Renal cortical epithelial cell (primary cell): ENCODE results near the gene TRAK1. TPM values are rescaled to one million over a fixed set of nuclear protein-coding genes. Genes with fewer than 3 reads are reported as not detected.
"Not testable (repeated sequence)": the region's sequence is repeated elsewhere in the genome, so short reads cannot be mapped to it uniquely, and the experiment has no call there.

ENCODE experiments used
- DNase-seq: peaks from one replicate; pipeline ENCODE4 v3.0.0-alpha.2; 2011; ENCODE audit warnings: low read depth
- total RNA-seq: library from RNA; depleted of rRNA; stranded (reverse); fragments of >200 nt; gene quantifications from 2 replicates; pipeline ENCODE4 v1.2.3, GENCODE V29; 2014

The TRAK1 gene, protein sequence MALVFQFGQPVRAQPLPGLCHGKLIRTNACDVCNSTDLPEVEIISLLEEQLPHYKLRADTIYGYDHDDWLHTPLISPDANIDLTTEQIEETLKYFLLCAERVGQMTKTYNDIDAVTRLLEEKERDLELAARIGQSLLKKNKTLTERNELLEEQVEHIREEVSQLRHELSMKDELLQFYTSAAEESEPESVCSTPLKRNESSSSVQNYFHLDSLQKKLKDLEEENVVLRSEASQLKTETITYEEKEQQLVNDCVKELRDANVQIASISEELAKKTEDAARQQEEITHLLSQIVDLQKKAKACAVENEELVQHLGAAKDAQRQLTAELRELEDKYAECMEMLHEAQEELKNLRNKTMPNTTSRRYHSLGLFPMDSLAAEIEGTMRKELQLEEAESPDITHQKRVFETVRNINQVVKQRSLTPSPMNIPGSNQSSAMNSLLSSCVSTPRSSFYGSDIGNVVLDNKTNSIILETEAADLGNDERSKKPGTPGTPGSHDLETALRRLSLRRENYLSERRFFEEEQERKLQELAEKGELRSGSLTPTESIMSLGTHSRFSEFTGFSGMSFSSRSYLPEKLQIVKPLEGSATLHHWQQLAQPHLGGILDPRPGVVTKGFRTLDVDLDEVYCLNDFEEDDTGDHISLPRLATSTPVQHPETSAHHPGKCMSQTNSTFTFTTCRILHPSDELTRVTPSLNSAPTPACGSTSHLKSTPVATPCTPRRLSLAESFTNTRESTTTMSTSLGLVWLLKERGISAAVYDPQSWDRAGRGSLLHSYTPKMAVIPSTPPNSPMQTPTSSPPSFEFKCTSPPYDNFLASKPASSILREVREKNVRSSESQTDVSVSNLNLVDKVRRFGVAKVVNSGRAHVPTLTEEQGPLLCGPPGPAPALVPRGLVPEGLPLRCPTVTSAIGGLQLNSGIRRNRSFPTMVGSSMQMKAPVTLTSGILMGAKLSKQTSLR
- total RNA-seq, result 26.4 and 84.4 TPM in 2 replicates

- peak; percentile 51 for DNase-seq
These were observed at the start of gene TRAK1 for GRCh38 chr3:42090973-42091731. TRAK1 (plus strand) TSS chr3:42091357; CDS start chr3:42091470, 113 bp downstream.

- DNase-seq, result no peak
These were observed 48.4 kb upstream of the TRAK1 start for GRCh38 chr3:42042747-42043098.

DNA sequence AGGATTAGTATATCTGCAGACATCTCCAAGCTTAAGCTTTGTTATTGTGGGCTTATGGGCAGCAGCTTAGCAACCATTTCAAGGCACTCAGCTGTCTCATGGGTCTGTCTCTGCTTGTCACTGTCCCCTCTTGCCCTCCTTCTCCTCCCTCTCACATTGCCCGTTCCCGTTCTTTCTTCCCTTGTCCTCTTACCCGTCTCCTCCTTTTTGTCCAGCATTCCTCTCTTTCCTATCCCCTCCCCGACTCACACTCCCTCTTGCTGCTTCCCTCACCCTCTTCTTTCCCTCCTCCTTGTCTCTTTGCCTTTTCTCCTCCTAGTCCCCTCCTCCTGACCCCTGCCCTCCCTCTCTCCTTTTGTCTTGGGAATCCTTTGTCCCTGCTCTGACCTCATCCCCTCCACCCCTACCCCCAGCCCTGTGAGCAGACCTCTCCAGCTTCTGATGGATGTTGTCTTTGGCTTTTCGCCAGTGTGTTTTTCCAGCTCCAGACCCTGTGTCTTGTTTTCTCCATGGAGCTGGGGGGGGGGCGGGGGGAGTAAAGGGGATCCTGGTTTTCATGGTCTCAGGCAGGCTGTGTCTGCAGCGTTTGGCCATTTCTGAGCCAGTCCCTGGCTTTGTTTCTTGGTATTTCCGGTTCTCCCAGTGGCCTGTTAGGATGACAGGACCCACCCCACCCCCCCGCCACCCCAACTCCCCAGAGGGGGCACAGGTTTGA, 47.9 kb upstream of the TRAK1 start:
- DNase-seq, result peak; percentile 91

DNA sequence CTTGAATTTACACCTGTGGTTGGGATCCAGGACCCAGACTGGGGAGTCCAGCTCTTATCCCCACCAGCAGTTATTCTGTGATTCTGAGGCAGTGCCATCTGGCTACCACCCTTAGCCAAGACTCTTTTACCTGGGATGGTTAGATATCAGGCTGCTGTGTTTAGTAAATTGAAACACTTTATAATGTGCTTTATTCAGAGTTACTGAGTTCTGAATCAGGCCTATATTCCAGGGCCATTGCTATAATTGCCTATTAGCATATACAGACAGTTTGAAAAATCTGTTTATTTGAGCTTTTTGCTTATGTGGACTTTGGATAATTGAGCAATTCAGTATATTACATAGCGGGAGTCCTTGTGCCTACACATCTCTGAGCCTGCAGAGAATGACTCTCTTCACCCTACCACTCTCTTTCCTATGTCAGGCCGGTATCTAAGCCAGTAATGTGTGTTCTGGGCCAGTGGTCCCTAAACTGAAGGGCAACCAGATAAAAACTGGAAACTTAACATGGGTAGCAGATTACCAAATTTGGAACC, 45.4 kb upstream of the TRAK1 start:
- DNase-seq, result no peak

DNA sequence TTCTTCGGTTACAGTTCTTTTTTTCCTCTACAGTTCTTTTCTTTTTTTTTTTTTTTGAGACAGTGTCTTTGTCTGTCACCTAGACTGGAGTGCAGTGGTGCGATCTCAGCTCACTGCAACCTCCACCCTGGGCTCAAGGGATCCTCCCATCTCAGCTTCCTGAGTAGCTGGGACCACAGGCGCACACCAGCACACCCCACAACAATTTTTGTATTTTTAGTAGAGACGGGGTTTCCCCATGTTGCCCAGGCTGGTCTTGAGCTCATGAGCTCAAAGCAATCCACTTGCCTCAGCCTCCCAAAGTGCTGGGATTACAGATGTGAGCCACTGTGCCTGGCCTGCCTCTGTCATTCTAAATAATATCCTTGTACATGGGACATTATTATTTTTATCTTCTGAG, 42.6 kb upstream of the TRAK1 start:
- not testable (repeated sequence) for DNase-seq

DNA sequence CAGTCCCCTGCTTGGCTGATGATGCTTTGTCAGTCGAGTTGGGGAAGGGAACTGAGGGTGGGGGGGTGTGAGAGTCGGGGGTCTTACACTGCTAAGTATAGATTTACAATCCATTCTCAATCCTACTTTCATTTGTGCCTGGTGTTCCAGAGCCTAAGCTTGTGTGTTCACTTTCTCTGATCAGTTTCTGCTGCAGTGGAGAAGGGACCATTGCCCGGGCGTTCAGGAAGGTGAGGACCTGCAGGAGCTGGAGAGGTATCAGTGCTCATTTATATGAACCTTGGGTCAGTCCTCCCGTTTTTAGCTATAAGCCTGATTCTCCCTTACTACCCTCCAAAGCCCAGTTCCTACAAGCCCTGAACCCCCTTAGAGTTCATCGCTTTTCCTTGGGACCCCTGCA, 41.0 kb upstream of the TRAK1 start:
- DNase-seq, result no peak

DNA sequence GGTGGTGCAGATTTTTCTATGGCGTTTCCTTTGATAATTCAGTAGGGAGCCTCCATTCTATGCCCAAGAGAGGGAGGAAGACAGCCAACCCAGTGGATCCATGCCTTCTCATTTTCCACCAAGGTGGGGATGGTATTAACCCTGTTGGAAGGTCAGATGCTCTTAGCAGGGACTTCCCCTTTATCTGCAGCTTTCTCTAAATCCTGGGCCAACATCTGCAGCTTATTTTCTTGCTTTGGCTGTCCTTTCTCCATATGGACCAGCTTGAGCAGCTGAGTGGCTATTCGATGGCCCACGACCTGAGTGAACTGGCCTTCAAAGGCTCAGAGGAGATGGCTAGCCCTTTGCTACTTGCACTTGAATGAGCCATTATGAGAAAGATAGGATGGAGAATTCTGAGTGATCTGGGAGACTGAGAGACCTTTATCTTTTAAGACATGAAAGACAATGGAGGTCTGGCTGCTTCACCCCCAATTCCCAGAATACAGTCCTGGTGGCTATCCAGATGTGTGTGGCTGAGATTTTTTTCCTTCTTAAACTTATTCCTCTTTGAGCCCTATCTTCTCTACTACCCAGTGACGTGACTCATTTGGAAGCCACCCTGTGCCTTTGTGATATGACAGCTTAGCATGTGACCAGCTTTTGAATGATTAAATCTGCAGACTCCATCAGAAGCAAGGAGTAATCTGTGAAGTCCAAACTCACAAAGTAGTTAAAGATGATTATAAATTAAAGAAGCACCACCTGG, 39.6 kb upstream of the TRAK1 start:
- no peak for DNase-seq

- no peak for DNase-seq
These were observed 39.0 kb upstream of the TRAK1 start for GRCh38 chr3:42052132-42052483.

GRCh38 chr3:42052484-42053351, 38.4 kb upstream of the TRAK1 start:
- DNase-seq, result no peak

DNA sequence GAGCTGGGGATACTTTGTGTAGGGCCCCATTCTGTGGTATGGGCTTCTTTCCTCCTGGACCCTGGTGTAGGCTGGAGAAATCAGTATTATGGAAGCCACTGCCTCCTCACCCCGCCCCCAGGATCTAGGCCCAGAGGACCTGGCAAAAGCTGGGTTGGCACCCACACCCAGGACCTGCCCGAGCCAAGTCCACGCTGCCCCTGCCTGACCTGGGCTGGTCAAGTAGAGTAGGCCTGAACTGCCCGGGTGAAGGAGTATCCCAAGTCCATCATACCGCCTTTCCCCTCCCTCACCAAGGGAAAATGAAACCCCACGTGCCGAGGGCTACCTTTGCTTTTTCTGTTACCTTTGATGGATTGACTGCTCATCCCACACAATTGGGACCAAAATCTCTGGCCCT, 37.7 kb upstream of the TRAK1 start:
- no peak for DNase-seq

GRCh38 chr3:42055291-42055690, 35.9 kb upstream of the TRAK1 start:
- DNase-seq, result peak; percentile 81

GRCh38 chr3:42056840-42057239, 34.3 kb upstream of the TRAK1 start:
- no peak for DNase-seq

- DNase-seq, result no peak
These were observed 33.5 kb upstream of the TRAK1 start for GRCh38 chr3:42057561-42058211.

GRCh38 chr3:42061025-42061712, 30.0 kb upstream of the TRAK1 start:
- no peak for DNase-seq

GRCh38 chr3:42061713-42062380, 29.3 kb upstream of the TRAK1 start:
- DNase-seq, result peak; percentile 78

GRCh38 chr3:42062464-42062863, 28.7 kb upstream of the TRAK1 start:
- no peak for DNase-seq

DNA sequence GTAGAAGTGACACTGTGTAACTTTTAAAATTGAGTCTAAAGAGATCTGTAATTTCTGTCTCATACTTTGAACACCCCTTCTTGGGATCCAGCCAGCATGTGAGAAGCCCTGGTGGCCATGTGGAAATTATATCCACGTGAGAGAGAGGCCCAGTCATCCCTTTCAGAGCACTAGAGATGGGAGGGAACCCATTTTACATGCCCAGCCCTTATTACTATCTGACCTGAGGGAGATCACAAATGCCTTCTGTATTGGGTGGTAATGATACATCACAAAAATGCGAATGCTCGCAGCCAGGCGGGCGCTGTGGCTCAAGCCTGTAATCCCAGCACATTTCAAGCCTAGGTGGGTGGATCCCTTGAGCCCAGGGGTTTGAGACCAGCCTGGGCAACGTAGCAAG, 27.3 kb upstream of the TRAK1 start:
- DNase-seq, result no peak
